Measurements from ENCODE around the gene CD7. TPM values are rescaled to one million over a fixed set of nuclear protein-coding genes. Genes with fewer than 3 reads are reported as not detected.

Gene CD7
- total and polyA plus RNA-seq, 9 of the 15 experiments (the other 6 are each of a cell fraction or from before 2014, with no cell fraction given), result 0.21 to 0.35 TPM; not detected in 7

GRCh38 chr17:82292251-82293154, 24.9 kb downstream of the CD7 start (continued):
- TF ChIP-seq ZNF518B (CRISPR knock-in tag; IDR thresholded peaks at IDR 0.05) (no peak), PCBP1 (IDR thresholded peaks at IDR 0.05; ENCODE audit: low read depth, low read length, poor library complexity, severe bottlenecking) (peak; percentile 90), AFF1 (IDR thresholded peaks at IDR 0.05; ENCODE audit: low read depth in 1 of 2, partially characterized antibody in 2 of 2) (no peak), ILF3 (IDR thresholded peaks at IDR 0.05; ENCODE audit: borderline replicate concordance) (no peak), MEF2D (tag; conservative IDR thresholded peaks at IDR 0.05; ENCODE audit: low read depth) (peak; percentile 82), SMARCC2 (IDR thresholded peaks at IDR 0.05; ENCODE audit: low read depth) (no peak), BCL6 (CRISPR knock-in tag; IDR thresholded peaks at IDR 0.05) (no peak), CBFA2T2 (conservative IDR thresholded peaks at IDR 0.05) (peak; percentile 90), BDP1 (IDR thresholded peaks at IDR 0.05; ENCODE audit: insufficient read depth, insufficient read length) (no peak), RBM34 (IDR thresholded peaks at IDR 0.05; ENCODE audit: borderline replicate concordance, insufficient read depth, low read length) (no peak), PCBP2 (IDR thresholded peaks at IDR 0.05; ENCODE audit: low read depth, low read length, poor library complexity, severe bottlenecking) (no peak), CTBP1 (IDR thresholded peaks at IDR 0.05; ENCODE audit: borderline replicate concordance) (peak; percentile 64; the same call in 1 of the 2 replicates), HOXB6 (CRISPR knock-in tag; IDR thresholded peaks at IDR 0.05; ENCODE audit: borderline replicate concordance) (no peak), NBN (IDR thresholded peaks at IDR 0.05; ENCODE audit: low read depth) (peak; percentile 56; the same call in 1 of the 2 replicates), KHSRP (IDR thresholded peaks at IDR 0.05) (no peak), CEBPZ (IDR thresholded peaks at IDR 0.05; ENCODE audit: borderline replicate concordance, low read depth, low read length) (no peak)

Data from K562 (cell line).